OCI-LY7 (cell line): ENCODE measurements around the gene TAF6L.
"Not testable (repeated sequence)": the region's sequence is repeated elsewhere in the genome, so short reads cannot be mapped to it uniquely, and the experiment has no call there.

Experiments used
- CTCF ChIP-seq: fragments of 200-600 bp; sonication (generic); conservative IDR thresholded peaks from 2 replicates; pipeline ENCODE4 v1.5.1; 2014; ENCODE audit warnings: mild to moderate bottlenecking, antibody characterized with exemption, low read length, moderate library complexity, mixed read lengths
- EZH2phosphoT487 ChIP-seq: fragments of 200-600 bp; sonication (generic); IDR thresholded peaks from 2 replicates; pipeline ENCODE4 v1.6.1; 2018; ENCODE audit warnings: low read depth, borderline replicate concordance, mild to moderate bottlenecking, mixed run types, antibody characterized with exemption, low read length, moderate library complexity, mixed read lengths

GRCh38 chr11:62749931-62750330, 21.3 kb upstream of the TAF6L start:
- TF ChIP-seq CTCF, EZH2phosphoT487: not testable (repeated sequence)
